ENCODE data around the gene LIX1.
"Not testable (repeated sequence)": the region's sequence is repeated elsewhere in the genome, so short reads cannot be mapped to it uniquely, and the experiment has no call there.

The LIX1 gene

GRCh38 chr5:97141539-97141938, 872 bp downstream of the LIX1 start:
- no peak for DNase-seq (ENCODE audit: low read depth in 4 of 4, low spot score in 1 of 4)

GRCh38 chr5:97141031-97141430, 1.4 kb downstream of the LIX1 start:
- no peak for DNase-seq (ENCODE audit: low read depth in 4 of 4, low spot score in 1 of 4)

- not testable (repeated sequence) for DNase-seq (ENCODE audit: low read depth in 4 of 4, low spot score in 1 of 4)
Observed at GRCh38 chr5:97140250-97140649, 2.2 kb downstream of the LIX1 start.

GRCh38 chr5:97136475-97136874, 5.9 kb downstream of the LIX1 start:
- DNase-seq (ENCODE audit: low read depth in 4 of 4, low spot score in 1 of 4): no peak

- DNase-seq (ENCODE audit: low read depth in 4 of 4, low spot score in 1 of 4): no peak
Observed at GRCh38 chr5:97135868-97136267, 6.5 kb downstream of the LIX1 start.

- DNase-seq (ENCODE audit: low read depth in 4 of 4, low spot score in 1 of 4): no peak
Observed at GRCh38 chr5:97134634-97135033, 7.8 kb downstream of the LIX1 start.

- no peak for DNase-seq (ENCODE audit: low read depth in 4 of 4, low spot score in 1 of 4)
Observed at GRCh38 chr5:97133101-97133500, 9.3 kb downstream of the LIX1 start.

- DNase-seq (ENCODE audit: low read depth in 4 of 4, low spot score in 1 of 4): no peak
Observed at GRCh38 chr5:97131921-97132320, 10.5 kb downstream of the LIX1 start.

- no peak for DNase-seq (ENCODE audit: low read depth in 4 of 4, low spot score in 1 of 4)
Observed at GRCh38 chr5:97131139-97131710, 11.2 kb downstream of the LIX1 start.

- no peak for DNase-seq (ENCODE audit: low read depth in 4 of 4, low spot score in 1 of 4)
Observed at GRCh38 chr5:97127727-97128126, 14.7 kb downstream of the LIX1 start.

- no peak for DNase-seq (ENCODE audit: low read depth in 4 of 4, low spot score in 1 of 4)
Observed at GRCh38 chr5:97125125-97125683, 17.2 kb downstream of the LIX1 start.

- no peak for DNase-seq (ENCODE audit: low read depth in 4 of 4, low spot score in 1 of 4)
Observed at GRCh38 chr5:97124335-97124734, 18.1 kb downstream of the LIX1 start.

GRCh38 chr5:97121848-97122247, 20.6 kb downstream of the LIX1 start:
- DNase-seq (ENCODE audit: low read depth in 4 of 4, low spot score in 1 of 4): no peak

- no peak for DNase-seq (ENCODE audit: low read depth in 4 of 4, low spot score in 1 of 4)
Observed at GRCh38 chr5:97120195-97120594, 22.2 kb downstream of the LIX1 start.

- DNase-seq (ENCODE audit: low read depth in 4 of 4, low spot score in 1 of 4): no peak
Observed at GRCh38 chr5:97119007-97119390, 23.4 kb downstream of the LIX1 start.

- no peak for DNase-seq (ENCODE audit: low read depth in 4 of 4, low spot score in 1 of 4)
Observed at GRCh38 chr5:97118261-97119006, 24.0 kb downstream of the LIX1 start.

GRCh38 chr5:97115932-97116331, 26.5 kb downstream of the LIX1 start:
- no peak for DNase-seq (ENCODE audit: low read depth in 4 of 4, low spot score in 1 of 4)

- no peak for DNase-seq (ENCODE audit: low read depth in 4 of 4, low spot score in 1 of 4)
Observed at GRCh38 chr5:97112230-97112629, 30.2 kb downstream of the LIX1 start.

GRCh38 chr5:97111616-97112015, 30.8 kb downstream of the LIX1 start:
- DNase-seq (ENCODE audit: low read depth in 4 of 4, low spot score in 1 of 4): no peak

GRCh38 chr5:97111004-97111403, 31.4 kb downstream of the LIX1 start:
- DNase-seq (ENCODE audit: low read depth in 4 of 4, low spot score in 1 of 4): no peak

- no peak for DNase-seq (ENCODE audit: low read depth in 4 of 4, low spot score in 1 of 4)
Observed at GRCh38 chr5:97107318-97107717, 35.1 kb downstream of the LIX1 start.

- DNase-seq (ENCODE audit: low read depth in 4 of 4, low spot score in 1 of 4): no peak
Observed at GRCh38 chr5:97106216-97106581, 36.2 kb downstream of the LIX1 start.
